Activated CD4-positive, CD25-positive, alpha-beta regulatory T cell treated with anti-CD3 and anti-CD28 coated beads, Interleukin-2, amount 50 U/mL, for 16 hours (primary cell): Measurements from ENCODE around the gene FRMD4B.
"Not testable (repeated sequence)": the region's sequence is repeated elsewhere in the genome, so short reads cannot be mapped to it uniquely, and the experiment has no call there.

Experiments
- DNase-seq: peaks from one replicate; pipeline ENCODE4 v3.0.0-alpha.2; 2020; ENCODE audit warnings: low read depth, low spot score

The FRMD4B gene

GRCh38 chr3:69246612-69247011 is 139.3 kb downstream of the FRMD4B start:
- DNase-seq: no peak

GRCh38 chr3:69244039-69244438 is 141.8 kb downstream of the FRMD4B start:
- no peak for DNase-seq

- DNase-seq: no peak
Measured at GRCh38 chr3:69241769-69242168, 144.1 kb downstream of the FRMD4B start.

- DNase-seq: no peak
Measured at GRCh38 chr3:69240651-69241568, 145.0 kb downstream of the FRMD4B start.

- no peak for DNase-seq
Measured at GRCh38 chr3:69239063-69239462, 146.8 kb downstream of the FRMD4B start.

- DNase-seq: no peak
Measured at GRCh38 chr3:69236812-69237707, 148.8 kb downstream of the FRMD4B start.

- DNase-seq: no peak
Measured at GRCh38 chr3:69235882-69236281, 150.0 kb downstream of the FRMD4B start.

- DNase-seq: not testable (repeated sequence)
Measured at GRCh38 chr3:69235227-69235626, 150.7 kb downstream of the FRMD4B start.

GRCh38 chr3:69232482-69232881 is 153.4 kb downstream of the FRMD4B start:
- no peak for DNase-seq

- DNase-seq: no peak
Measured at GRCh38 chr3:69231929-69232440, 153.9 kb downstream of the FRMD4B start.

- DNase-seq: no peak
Measured at GRCh38 chr3:69226071-69226470, 159.8 kb downstream of the FRMD4B start.

- no peak for DNase-seq
Measured at GRCh38 chr3:69219101-69219708, 166.7 kb downstream of the FRMD4B start.

- DNase-seq: no peak
Measured at GRCh38 chr3:69218079-69218478, 167.8 kb downstream of the FRMD4B start.

- no peak for DNase-seq
Measured at GRCh38 chr3:69216981-69217380, 168.9 kb downstream of the FRMD4B start.

GRCh38 chr3:69214241-69214640 is 171.6 kb downstream of the FRMD4B start:
- DNase-seq: no peak

GRCh38 chr3:69212411-69213160 is 173.3 kb downstream of the FRMD4B start:
- no peak for DNase-seq

- no peak for DNase-seq
Measured at GRCh38 chr3:69210068-69210730, 175.7 kb downstream of the FRMD4B start.

- no peak for DNase-seq
Measured at GRCh38 chr3:69209413-69209812, 176.5 kb downstream of the FRMD4B start.

GRCh38 chr3:69207031-69207430 is 178.9 kb downstream of the FRMD4B start:
- no peak for DNase-seq

- DNase-seq: no peak
Measured at GRCh38 chr3:69205385-69205784, 180.5 kb downstream of the FRMD4B start.
